Measurements from ENCODE around the gene SOX1.

SOX1 gene

DNA sequence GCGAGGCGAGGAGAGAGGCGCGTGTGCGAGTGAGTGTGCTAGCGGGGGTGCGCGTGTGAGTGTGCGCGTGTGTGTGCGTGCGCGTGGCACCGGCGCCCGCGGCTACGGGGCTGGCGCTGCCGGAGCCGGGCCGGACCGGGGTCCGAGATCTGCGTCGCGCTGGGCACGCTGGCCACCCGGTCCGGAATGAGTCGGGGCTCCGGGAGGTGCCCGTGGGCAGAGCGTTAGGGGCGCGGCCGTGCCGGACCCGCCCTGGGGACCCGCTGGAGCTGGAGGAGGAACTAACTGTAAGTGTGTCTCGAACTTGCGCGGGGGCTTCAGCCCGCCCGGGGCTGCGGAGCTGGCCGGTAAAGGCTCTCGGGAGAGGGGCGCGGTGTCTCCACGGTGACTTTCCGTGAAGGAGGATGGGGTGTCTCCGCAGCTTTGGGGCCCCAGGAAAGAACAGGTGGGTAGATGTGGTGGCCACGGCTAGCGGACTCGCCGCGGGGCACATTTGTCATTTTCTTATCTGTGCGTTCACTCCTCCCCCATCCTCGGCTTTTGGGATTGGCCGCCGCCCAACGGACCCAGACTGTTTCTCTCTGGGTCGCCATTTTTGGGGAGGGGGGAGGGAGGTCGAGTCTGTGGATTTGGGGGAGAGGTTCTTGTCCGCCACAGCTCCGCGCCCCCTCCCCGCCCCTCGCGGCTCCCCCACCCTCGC, 10.1 kb upstream of the SOX1 start:
- H2AFZ ChIP-seq (ENCODE audit: insufficient read depth, low read length, poor library complexity) = no peak overlapping the region
- H3K9me3 ChIP-seq (ENCODE audit: insufficient read depth, low read depth, low read length) = peaks cover 16% of the 10 kb centered on the region
- peaks cover 0 to 6% of the 10 kb centered on the region in 2 experiments for H3K4me1 ChIP-seq (ENCODE audit: control insufficient read depth in 1 of 2, insufficient read depth in 2 of 2, low read length in 2 of 2)
- H2BK5ac ChIP-seq (ENCODE audit: low read depth, low read length, poor library complexity) = no peak overlapping the region
- no peak overlapping the region for H2BK120ac ChIP-seq (ENCODE audit: insufficient read depth, low read length, poor library complexity)
- no peak overlapping the region for H4K12ac ChIP-seq (ENCODE audit: low read depth, low read length)
- H3K4ac ChIP-seq (ENCODE audit: low read depth, low read length) = no peak overlapping the region
- peak overlapping the region; percentile 47 for H3K4me3 ChIP-seq (ENCODE audit: low read depth, low read length)
- H3K79me1 ChIP-seq (ENCODE audit: low read length) = no peaks in the 10 kb centered on the region
- no peak overlapping the region for H2AK5ac ChIP-seq (ENCODE audit: low read length)
- H3K79me2 ChIP-seq (ENCODE audit: control insufficient read depth, insufficient read depth, low read length, poor library complexity) = no peaks in the 10 kb centered on the region
- H3K18ac ChIP-seq (ENCODE audit: low read length) = no peak overlapping the region
- H3K23ac ChIP-seq (ENCODE audit: low read length) = no peak overlapping the region
- DNase-seq = no peak
- H4K91ac ChIP-seq (ENCODE audit: low read depth, low read length) = no peak overlapping the region
- H3K36me3 ChIP-seq (ENCODE audit: control insufficient read depth in 1 of 2, insufficient read depth in 2 of 2, low read length in 2 of 2) = no peaks in the 10 kb centered on the region
- H3K27ac ChIP-seq (ENCODE audit: low read depth, low read length) = no peak overlapping the region
- H4K8ac ChIP-seq (ENCODE audit: low read depth, low read length) = no peak overlapping the region
- peaks cover 94% of the 10 kb centered on the region for H3K27me3 ChIP-seq (ENCODE audit: insufficient read depth, low read length)
- no peak overlapping the region for H3K14ac ChIP-seq (ENCODE audit: low read length)
- WGBS (ENCODE audit: extremely low coverage, insufficient coverage, insufficient read length) = no CpG with 5 or more reads among the region's 72 CpGs
- no peak overlapping the region for H3K9ac ChIP-seq (ENCODE audit: low read length)
- no peak overlapping the region for H2BK12ac ChIP-seq (ENCODE audit: low read length)
- H3K4me2 ChIP-seq (ENCODE audit: low read length) = no peak overlapping the region

DNA sequence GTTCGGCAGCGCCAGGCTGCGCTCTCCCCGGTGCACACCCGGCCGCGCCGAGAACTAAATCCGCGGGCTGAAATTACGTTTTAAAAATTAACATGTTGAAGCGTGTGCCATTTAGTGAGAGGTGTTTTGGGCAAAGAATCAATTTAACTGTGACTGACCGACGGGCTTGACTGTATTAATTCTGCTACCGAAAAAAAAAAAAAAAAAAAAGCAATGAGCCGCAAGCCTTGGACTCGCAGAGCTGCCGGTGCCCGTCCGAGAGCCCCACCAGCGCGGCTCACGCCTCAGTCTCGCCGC, 9.6 kb upstream of the SOX1 start:
- Histone ChIP-seq H3K36me3 (ENCODE audit: control insufficient read depth in 1 of 2, insufficient read depth in 2 of 2, low read length in 2 of 2) (no peaks in the 10 kb centered on the region), H3K79me2 (ENCODE audit: control insufficient read depth, insufficient read depth, low read length, poor library complexity) (no peaks in the 10 kb centered on the region), H2AFZ (ENCODE audit: insufficient read depth, low read length, poor library complexity) (no peak overlapping the region), H2BK120ac (ENCODE audit: insufficient read depth, low read length, poor library complexity) (no peak overlapping the region), H4K8ac (ENCODE audit: low read depth, low read length) (no peak overlapping the region), H3K9ac (ENCODE audit: low read length) (no peak overlapping the region), H3K14ac (ENCODE audit: low read length) (no peak overlapping the region), H3K4ac (ENCODE audit: low read depth, low read length) (no peak overlapping the region), H3K4me1 (ENCODE audit: control insufficient read depth in 1 of 2, insufficient read depth in 2 of 2, low read length in 2 of 2) (peaks cover 0 to 6% of the 10 kb centered on the region in 2 experiments), H3K79me1 (ENCODE audit: low read length) (no peaks in the 10 kb centered on the region), H3K23ac (ENCODE audit: low read length) (no peak overlapping the region), H3K4me2 (ENCODE audit: low read length) (no peak overlapping the region), H3K27ac (ENCODE audit: low read depth, low read length) (no peak overlapping the region), H2AK5ac (ENCODE audit: low read length) (no peak overlapping the region), H2BK12ac (ENCODE audit: low read length) (no peak overlapping the region), H2BK5ac (ENCODE audit: low read depth, low read length, poor library complexity) (no peak overlapping the region), H3K27me3 (ENCODE audit: insufficient read depth, low read length) (peaks cover 94% of the 10 kb centered on the region), H3K18ac (ENCODE audit: low read length) (no peak overlapping the region), H3K9me3 (ENCODE audit: insufficient read depth, low read depth, low read length) (peaks cover 16% of the 10 kb centered on the region), H4K12ac (ENCODE audit: low read depth, low read length) (no peak overlapping the region), H4K91ac (ENCODE audit: low read depth, low read length) (no peak overlapping the region), H3K4me3 (ENCODE audit: low read depth, low read length) (no peak overlapping the region)
- no peak for DNase-seq
- no CpG with 5 or more reads among the region's 25 CpGs for WGBS (ENCODE audit: extremely low coverage, insufficient coverage, insufficient read length)

DNA sequence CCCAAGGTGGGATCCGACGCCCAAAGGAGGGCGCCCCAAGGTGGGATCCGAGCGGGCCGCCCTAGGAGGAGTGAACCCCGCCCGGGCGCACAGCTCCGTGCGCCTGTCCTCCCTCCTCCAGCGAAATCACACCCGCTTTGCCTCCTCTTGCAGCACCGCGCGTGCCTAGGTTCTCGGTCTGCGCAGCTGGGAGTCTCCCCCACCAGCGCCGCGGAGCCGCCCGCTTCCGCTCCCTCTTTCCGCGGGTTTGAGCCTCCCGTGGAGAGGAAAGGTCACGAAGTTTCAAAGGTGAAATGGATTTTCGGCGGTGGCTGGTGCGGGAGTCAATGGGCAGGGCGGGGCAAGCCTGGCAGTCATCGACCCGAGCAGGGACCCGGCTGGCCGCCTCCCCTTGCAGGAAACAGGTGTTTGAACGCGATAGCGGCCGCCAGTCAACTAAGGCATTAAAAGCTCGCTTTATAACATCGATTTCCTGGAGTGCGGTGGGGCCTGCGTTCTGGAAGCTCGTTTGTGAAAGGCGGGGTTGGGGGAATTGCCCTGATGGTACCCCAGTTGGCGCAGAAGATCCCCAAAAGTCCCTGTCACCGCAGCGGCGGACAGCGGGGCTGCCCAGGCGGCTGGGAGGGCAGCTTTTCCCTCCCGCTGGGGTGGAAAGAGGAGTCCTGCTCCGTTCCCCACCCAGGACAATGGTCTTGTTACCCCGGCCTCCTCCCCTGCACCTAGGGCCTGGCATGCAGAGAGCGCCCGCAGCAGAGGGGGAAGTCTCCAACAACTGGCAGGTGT, 9.0 kb upstream of the SOX1 start:
- Histone ChIP-seq H2AFZ (ENCODE audit: insufficient read depth, low read length, poor library complexity) (no peak overlapping the region), H3K9me3 (ENCODE audit: insufficient read depth, low read depth, low read length) (peaks cover 17% of the 10 kb centered on the region), H3K9ac (ENCODE audit: low read length) (no peak overlapping the region), H4K8ac (ENCODE audit: low read depth, low read length) (no peak overlapping the region), H3K4ac (ENCODE audit: low read depth, low read length) (no peak overlapping the region), H3K14ac (ENCODE audit: low read length) (no peak overlapping the region), H2BK120ac (ENCODE audit: insufficient read depth, low read length, poor library complexity) (no peak overlapping the region), H4K91ac (ENCODE audit: low read depth, low read length) (no peak overlapping the region), H3K4me2 (ENCODE audit: low read length) (no peak overlapping the region), H3K23ac (ENCODE audit: low read length) (no peak overlapping the region), H3K18ac (ENCODE audit: low read length) (no peak overlapping the region), H2AK5ac (ENCODE audit: low read length) (no peak overlapping the region), H4K12ac (ENCODE audit: low read depth, low read length) (no peak overlapping the region), H3K4me1 (ENCODE audit: control insufficient read depth in 1 of 2, insufficient read depth in 2 of 2, low read length in 2 of 2) (peaks cover 0 to 6% of the 10 kb centered on the region in 2 experiments), H3K79me1 (ENCODE audit: low read length) (no peaks in the 10 kb centered on the region), H3K27ac (ENCODE audit: low read depth, low read length) (no peak overlapping the region), H3K36me3 (ENCODE audit: control insufficient read depth in 1 of 2, insufficient read depth in 2 of 2, low read length in 2 of 2) (no peaks in the 10 kb centered on the region), H3K27me3 (ENCODE audit: insufficient read depth, low read length) (peaks cover 98% of the 10 kb centered on the region), H2BK12ac (ENCODE audit: low read length) (no peak overlapping the region), H2BK5ac (ENCODE audit: low read depth, low read length, poor library complexity) (no peak overlapping the region), H3K4me3 (ENCODE audit: low read depth, low read length) (no peak overlapping the region), H3K79me2 (ENCODE audit: control insufficient read depth, insufficient read depth, low read length, poor library complexity) (no peaks in the 10 kb centered on the region)
- WGBS (ENCODE audit: extremely low coverage, insufficient coverage, insufficient read length) = no CpG with 5 or more reads among the region's 57 CpGs
- DNase-seq = no peak

DNA sequence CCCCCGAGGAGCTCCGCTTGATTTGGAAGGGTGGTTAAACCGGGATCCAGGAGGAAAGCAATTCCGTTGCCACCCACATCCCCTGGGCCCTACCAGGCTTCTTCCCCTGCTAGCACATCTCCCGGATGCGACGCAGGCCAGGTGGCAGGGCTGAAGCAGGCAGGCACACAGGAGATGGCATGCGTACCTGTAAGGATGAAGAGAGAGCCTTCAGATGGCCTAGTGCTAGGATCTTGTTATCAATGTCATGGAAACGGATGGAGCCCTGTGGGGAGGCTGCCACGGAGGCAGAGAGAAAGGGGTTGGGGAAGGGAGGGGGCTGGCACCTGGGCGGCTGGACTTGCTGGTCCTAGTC, 8.5 kb upstream of the SOX1 start:
- no peaks in the 10 kb centered on the region for H3K79me1 ChIP-seq (ENCODE audit: low read length)
- no peak overlapping the region for H2BK120ac ChIP-seq (ENCODE audit: insufficient read depth, low read length, poor library complexity)
- H3K4me1 ChIP-seq (ENCODE audit: control insufficient read depth in 1 of 2, insufficient read depth in 2 of 2, low read length in 2 of 2) = peaks cover 0 to 6% of the 10 kb centered on the region in 2 experiments
- no peak overlapping the region for H3K23ac ChIP-seq (ENCODE audit: low read length)
- H2BK5ac ChIP-seq (ENCODE audit: low read depth, low read length, poor library complexity) = no peak overlapping the region
- H3K79me2 ChIP-seq (ENCODE audit: control insufficient read depth, insufficient read depth, low read length, poor library complexity) = no peaks in the 10 kb centered on the region
- H2AK5ac ChIP-seq (ENCODE audit: low read length) = no peak overlapping the region
- peaks cover 97% of the 10 kb centered on the region for H3K27me3 ChIP-seq (ENCODE audit: insufficient read depth, low read length)
- no peak overlapping the region for H3K27ac ChIP-seq (ENCODE audit: low read depth, low read length)
- no peak overlapping the region for H2AFZ ChIP-seq (ENCODE audit: insufficient read depth, low read length, poor library complexity)
- H3K14ac ChIP-seq (ENCODE audit: low read length) = no peak overlapping the region
- H4K91ac ChIP-seq (ENCODE audit: low read depth, low read length) = no peak overlapping the region
- WGBS (ENCODE audit: extremely low coverage, insufficient coverage, insufficient read length) = no CpG with 5 or more reads among the region's 11 CpGs
- H2BK12ac ChIP-seq (ENCODE audit: low read length) = no peak overlapping the region
- H3K36me3 ChIP-seq (ENCODE audit: control insufficient read depth in 1 of 2, insufficient read depth in 2 of 2, low read length in 2 of 2) = no peaks in the 10 kb centered on the region
- no peak overlapping the region for H3K18ac ChIP-seq (ENCODE audit: low read length)
- no peak overlapping the region for H3K4me2 ChIP-seq (ENCODE audit: low read length)
- peaks cover 19% of the 10 kb centered on the region for H3K9me3 ChIP-seq (ENCODE audit: insufficient read depth, low read depth, low read length)
- no peak overlapping the region for H3K4ac ChIP-seq (ENCODE audit: low read depth, low read length)
- DNase-seq = no peak
- no peak overlapping the region for H4K8ac ChIP-seq (ENCODE audit: low read depth, low read length)
- no peak overlapping the region for H3K9ac ChIP-seq (ENCODE audit: low read length)
- no peak overlapping the region for H4K12ac ChIP-seq (ENCODE audit: low read depth, low read length)
- H3K4me3 ChIP-seq (ENCODE audit: low read depth, low read length) = no peak overlapping the region

Data from trophoblast cell (in vitro differentiated cells and primary cell).